Measurements from ENCODE around the gene HIVEP3.

HIVEP3 gene

GRCh38 chr1:41812051-41812450 is 106.7 kb downstream of the HIVEP3 start:
- H3K9me3 ChIP-seq (ENCODE audit: insufficient read depth, low read length, severe bottlenecking) = no peaks in the 10 kb centered on the region
- H3K27ac ChIP-seq (ENCODE audit: low read length) = peak overlapping the region; percentile 65
- H3K79me2 ChIP-seq (ENCODE audit: insufficient read depth, low read length) = peaks cover 100% of the 10 kb centered on the region
- no peak overlapping the region for H3K9ac ChIP-seq (ENCODE audit: low read depth, low read length)
- H3K27me3 ChIP-seq (ENCODE audit: insufficient read depth, low read length, poor library complexity) = no peaks in the 10 kb centered on the region
- TF ChIP-seq CTCF (IDR thresholded peaks at IDR 0.05; ENCODE audit: borderline replicate concordance, extremely low read depth, low read length, poor library complexity, severe bottlenecking) (peak; percentile 81), EZH2 (IDR thresholded peaks at IDR 0.05; ENCODE audit: borderline replicate concordance, low read depth, low read length, severe bottlenecking) (no peak)
- DNase-seq = peak; percentile 78
- H2AFZ ChIP-seq (ENCODE audit: low read depth, low read length) = no peak overlapping the region
- 0 out of 2 replicates have a peak overlapping the region, but pooled peaks have one; percentile 1 for H3K4me2 ChIP-seq (ENCODE audit: insufficient read depth, low read length)
- peaks cover 24% of the 10 kb centered on the region for H3K36me3 ChIP-seq (ENCODE audit: insufficient read depth, low read length)
- peak; percentile 79 for ATAC-seq (ENCODE audit: insufficient read depth, low read depth)
- H3K4me1 ChIP-seq (ENCODE audit: insufficient read depth, low read length) = peaks cover 70% of the 10 kb centered on the region
- H4K20me1 ChIP-seq (ENCODE audit: insufficient read depth, low read length) = peaks cover 87% of the 10 kb centered on the region
- no peak overlapping the region for H3K4me3 ChIP-seq (ENCODE audit: low read depth in 1 of 2, low read length in 2 of 2)

GRCh38 chr1:41811051-41811795 is 107.5 kb downstream of the HIVEP3 start:
- TF ChIP-seq EZH2 (IDR thresholded peaks at IDR 0.05; ENCODE audit: borderline replicate concordance, low read depth, low read length, severe bottlenecking) = no peak
- no peak for TF ChIP-seq CTCF (IDR thresholded peaks at IDR 0.05; ENCODE audit: borderline replicate concordance, extremely low read depth, low read length, poor library complexity, severe bottlenecking)
- H3K27ac ChIP-seq (ENCODE audit: low read length) = peak overlapping the region; percentile 51
- no peak overlapping the region for H3K9ac ChIP-seq (ENCODE audit: low read depth, low read length)
- H2AFZ ChIP-seq (ENCODE audit: low read depth, low read length) = no peak overlapping the region
- H3K36me3 ChIP-seq (ENCODE audit: insufficient read depth, low read length) = peaks cover 21% of the 10 kb centered on the region
- peak; percentile 33 for DNase-seq
- H4K20me1 ChIP-seq (ENCODE audit: insufficient read depth, low read length) = peaks cover 88% of the 10 kb centered on the region
- H3K4me1 ChIP-seq (ENCODE audit: insufficient read depth, low read length) = peaks cover 78% of the 10 kb centered on the region
- no peak overlapping the region for H3K4me3 ChIP-seq (ENCODE audit: low read depth in 1 of 2, low read length in 2 of 2)
- H3K27me3 ChIP-seq (ENCODE audit: insufficient read depth, low read length, poor library complexity) = no peaks in the 10 kb centered on the region
- H3K79me2 ChIP-seq (ENCODE audit: insufficient read depth, low read length) = peaks cover 100% of the 10 kb centered on the region
- no peaks in the 10 kb centered on the region for H3K9me3 ChIP-seq (ENCODE audit: insufficient read depth, low read length, severe bottlenecking)
- no peak overlapping the region for H3K4me2 ChIP-seq (ENCODE audit: insufficient read depth, low read length)
- ATAC-seq (ENCODE audit: insufficient read depth, low read depth) = peak; percentile 36; the same call in 1 of the 3 replicates

- Histone ChIP-seq H3K4me1 (ENCODE audit: insufficient read depth, low read length) (peaks cover 79% of the 10 kb centered on the region), H3K4me2 (ENCODE audit: insufficient read depth, low read length) (no peak overlapping the region), H3K9ac (ENCODE audit: low read depth, low read length) (no peak overlapping the region), H3K36me3 (ENCODE audit: insufficient read depth, low read length) (peaks cover 26% of the 10 kb centered on the region), H3K9me3 (ENCODE audit: insufficient read depth, low read length, severe bottlenecking) (no peaks in the 10 kb centered on the region), H3K27me3 (ENCODE audit: insufficient read depth, low read length, poor library complexity) (no peaks in the 10 kb centered on the region), H3K27ac (ENCODE audit: low read length) (peak overlapping the region; percentile 25; the same call in 1 of the 2 replicates), H3K79me2 (ENCODE audit: insufficient read depth, low read length) (peaks cover 100% of the 10 kb centered on the region), H2AFZ (ENCODE audit: low read depth, low read length) (no peak overlapping the region), H4K20me1 (ENCODE audit: insufficient read depth, low read length) (peaks cover 90% of the 10 kb centered on the region), H3K4me3 (ENCODE audit: low read depth in 1 of 2, low read length in 2 of 2) (no peak overlapping the region)
- no peak for TF ChIP-seq CTCF (IDR thresholded peaks at IDR 0.05; ENCODE audit: borderline replicate concordance, extremely low read depth, low read length, poor library complexity, severe bottlenecking)
- no peak for TF ChIP-seq EZH2 (IDR thresholded peaks at IDR 0.05; ENCODE audit: borderline replicate concordance, low read depth, low read length, severe bottlenecking)
- DNase-seq (peak; percentile 65), ATAC-seq (ENCODE audit: insufficient read depth, low read depth) (peak; percentile 64)
These were observed 108.3 kb downstream of the HIVEP3 start for GRCh38 chr1:41810446-41810845.

Data from DND-41 (cell line).